GM12878 (cell line): ENCODE results near the gene CDK5R1. TPM values are rescaled to one million over a fixed set of nuclear protein-coding genes. Genes with fewer than 3 reads are reported as not detected.

Source experiments
- ATAC-seq: fragments of 200-7000 bp; cut with Tn5 transposase; 3 replicates; pipeline ENCODE4 v1.9.1; 2020; ENCODE audit warnings: mild to moderate bottlenecking, moderate library complexity
- BruUV-seq: library from RNA; stranded (reverse); fragments of 400-500 nt; replicated peaks from 2 replicates; lab custom pipeline; 2021; lab: Mats Ljungman, UMichigan
- CTCF ChIA-PET: fragments of 300-600 bp; sonication (Branson Sonifier 250); formaldehyde crosslinking; extraction: SDS; loops from one replicate; lab custom pipeline; 2021; ENCODE audit warnings: inconsistent platforms; lab: Yijun Ruan, JAX
- POLR2A ChIA-PET: fragments of 350-600 bp; formaldehyde crosslinking; extraction: SDS; loops from one replicate; lab custom pipeline; 2021; ENCODE audit warnings: inconsistent platforms; lab: Charles Lee
- RAD21 ChIA-PET: fragments of 300-600 bp; sonication (Branson Sonifier 250); formaldehyde crosslinking; loops from one replicate; lab custom pipeline; 2023; ENCODE audit warnings: antibody characterized with exemption; ENCODE audit not compliant: unreplicated experiment; lab: Charles Lee
- SMC1A ChIA-PET: fragments of 300-600 bp; sonication (Branson Sonifier 250); formaldehyde crosslinking; loops from one replicate; lab custom pipeline; 2023; ENCODE audit not compliant: unreplicated experiment, uncharacterized antibody; lab: Charles Lee
- DNase-seq: peaks from one replicate; pipeline ENCODE4 v3.0.0-alpha.2; 2011; ENCODE audit warnings: low read depth, low spot score
- FAIRE-seq: peaks from 3 replicates; lab custom pipeline; 2011; peaks lifted over from hg19 to GRCh38; lab: Jason Lieb, UNC
- H2AFZ ChIP-seq: 2 replicates; pipeline ENCODE4 v1.6.0; 2011; ENCODE audit warnings: low read depth, low read length, control low read depth; ENCODE audit not compliant: control insufficient read depth
- H3K27ac ChIP-seq: 2 replicates; pipeline ENCODE4 v1.5.1; 2011; ENCODE audit warnings: control low read depth; ENCODE audit not compliant: control insufficient read depth, insufficient read depth
- H3K27me3 ChIP-seq, 2 experiments: replicated peaks in 1 of 2; 2 replicates each; pipeline versions ENCODE4 v1.6.0 to v1.6.1; 2011; ENCODE audit warnings: low read length in 1 of 2; ENCODE audit not compliant: control insufficient read depth in 2 of 2, insufficient read depth in 2 of 2
- H3K36me3 ChIP-seq, 2 experiments: 2 replicates each; pipeline ENCODE4 v1.5.1; 2011; ENCODE audit warnings: low read length in 1 of 2; ENCODE audit not compliant: control insufficient read depth in 2 of 2, insufficient read depth in 2 of 2
- H3K4me1 ChIP-seq: 2 replicates; pipeline ENCODE4 v1.6.1; 2011; ENCODE audit warnings: mild to moderate bottlenecking, low read length, moderate library complexity, mixed read lengths; ENCODE audit not compliant: control insufficient read depth, insufficient read depth
- H3K4me2 ChIP-seq: 2 replicates; pipeline ENCODE4 v1.6.0; 2011; ENCODE audit warnings: control low read depth; ENCODE audit not compliant: control insufficient read depth, insufficient read depth
- H3K4me3 ChIP-seq: fragments of 200-600 bp; sonication (generic); 2 replicates; pipeline ENCODE4 v1.5.1; 2016
- H3K79me2 ChIP-seq: 2 replicates; pipeline ENCODE4 v1.6.0; 2011; ENCODE audit warnings: low read length; ENCODE audit not compliant: control insufficient read depth, insufficient read depth
- H3K9ac ChIP-seq: 2 replicates; pipeline ENCODE4 v1.8.0; 2011; ENCODE audit warnings: low read length, control low read depth, mixed read lengths; ENCODE audit not compliant: control insufficient read depth, insufficient read depth
- H3K9me3 ChIP-seq: replicated peaks from 3 replicates; pipeline ENCODE4 v1.5.1; 2011; ENCODE audit warnings: mild to moderate bottlenecking, low read length; ENCODE audit not compliant: control insufficient read depth, insufficient read depth
- H4K20me1 ChIP-seq: 2 replicates; pipeline ENCODE4 v1.6.0; 2011; ENCODE audit not compliant: control insufficient read depth, insufficient read depth
- CBX3 ChIP-seq: fragments of 200-600 bp; sonication (generic); IDR thresholded peaks from 2 replicates; pipeline ENCODE4 v1.6.1; 2016; ENCODE audit warnings: low read depth, borderline replicate concordance
- ETV6 ChIP-seq, 2 experiments: fragments of 450-650 bp in 1 of 2; IDR thresholded peaks in 1 of 2; conservative IDR thresholded peaks in 1 of 2; 2 replicates each; pipeline ENCODE4 v1.6.1; 2014; ENCODE audit warnings: antibody characterized with exemption in 1 of 2, borderline replicate concordance in 1 of 2, low read depth in 1 of 2, mild to moderate bottlenecking in 1 of 2, moderate library complexity in 1 of 2
- IKZF1 ChIP-seq: fragments of 450-650 bp; conservative IDR thresholded peaks from 2 replicates; pipeline ENCODE4 v1.6.1; 2017; ENCODE audit warnings: antibody characterized with exemption, mild to moderate bottlenecking
- IKZF2 ChIP-seq, 2 experiments: fragments of 450-650 bp; IDR thresholded peaks; 2 replicates each; pipeline ENCODE4 v1.6.1; 2017; ENCODE audit warnings: mild to moderate bottlenecking in 2 of 2, moderate library complexity in 2 of 2
- SPI1 ChIP-seq: IDR thresholded peaks from 2 replicates; pipeline ENCODE4 v1.6.1; 2011; ENCODE audit warnings: low read depth, mild to moderate bottlenecking, low read length, moderate library complexity, borderline replicate concordance; ENCODE audit not compliant: insufficient read depth
- ZNF687 ChIP-seq: fragments of 450-650 bp; IDR thresholded peaks from 2 replicates; pipeline ENCODE4 v1.6.1; 2017; ENCODE audit warnings: mild to moderate bottlenecking, moderate library complexity
- WGBS: methylation state at CpG from one replicate; pipeline ENCODE4 v1.1.6; 2016; ENCODE audit warnings: low lambda C conversion rate; ENCODE audit not compliant: insufficient replicate concordance, insufficient coverage; ENCODE audit errors: missing lambda C conversion rate; 5-methylcytosine and 5-hydroxymethylcytosine counted together
- in situ Hi-C: fragments of 300-500 bp; cut with MboI; formaldehyde crosslinking; loops from 9 replicates; pipeline ENCODE4 v1.14.3; 2018; ENCODE audit warnings: mixed read lengths
- intact Hi-C: fragments of 100-400 bp; cut with micrococcal nuclease; formaldehyde crosslinking; loops from one replicate; pipeline ENCODE4 v1.14.2; 2022; ENCODE audit not compliant: unreplicated experiment
- polyA plus RNA-seq, 11 experiments: library from polyadenylated mRNA; depleted of rRNA in 4 of 11; unstranded in 6 of 11; stranded (reverse) in 5 of 11; fragments of >200 nt; fragmentation: Nextera tagmentation in 4 of 11; fragmentation: Illumina TruSeq in 1 of 11; extraction: Ambion mirVana in 4 of 11; extraction: Trizol in 1 of 11; gene quantifications; 1 replicate in 1 of 11; 2 replicates in 10 of 11; pipeline versions ENCODE4 v1.2.1 to v1.2.3, GENCODE V29; 2011 to 2016; ENCODE audit warnings: inconsistent platforms in 2 of 11, missing spikeins in 2 of 11, low read depth in 1 of 11
- total RNA-seq, 4 experiments: library from RNA; depleted of rRNA in 3 of 4; stranded (reverse); fragments of >200 nt in 3 of 4; fragmentation: Illumina TruSeq in 1 of 4; extraction: Trizol in 1 of 4; gene quantifications; 2 replicates each; pipeline versions ENCODE4 v1.2.1 to v1.2.3, GENCODE V29; 2013 to 2021

CDK5R1 gene
- total and polyA plus RNA-seq, 10 of the 15 experiments (the other 5 are each of a cell fraction or from before 2014, with no cell fraction given): 1.1 to 28.3 (median 12.2) TPM

GRCh38 chr17:32492648-32493289 is 6.0 kb downstream of the CDK5R1 start:
- 0 out of 4 replicates have a peak, but pooled peaks of 1 of the 2 experiments have one; percentile 29 for TF ChIP-seq ETV6 (conservative IDR thresholded peaks at IDR 0.05 in 1 of 2, IDR thresholded peaks at IDR 0.05 in 1 of 2; ENCODE audit: borderline replicate concordance in 1 of 2, low read depth in 1 of 2)
- TF ChIP-seq ZNF687: 0 out of 2 replicates have a peak, but pooled peaks have one; percentile 49
- TF ChIP-seq IKZF2 (IDR thresholded peaks at IDR 0.05): 0 out of 4 replicates have a peak, but pooled peaks have one; percentile 23 to 36
- TF ChIP-seq CBX3: no peak
- 0 out of 2 replicates have a peak, but pooled peaks have one; percentile 27 for TF ChIP-seq SPI1
- peak; percentile 40; the same call in 1 of the 2 replicates for TF ChIP-seq IKZF1
- in situ Hi-C loops: no loop called here
- Histone ChIP-seq H2AFZ (no peak overlapping the region), H3K4me3 (no peak overlapping the region), H3K79me2 (peaks cover 45% of the 10 kb centered on the region), H3K36me3 (peaks cover 10 to 15% of the 10 kb centered on the region in 2 experiments; a peak in 3 of 4 replicates), H3K27ac (peak overlapping the region; percentile 81), H4K20me1 (no peaks in the 10 kb centered on the region), H3K4me1 (peaks cover 35% of the 10 kb centered on the region), H3K9me3 (no peaks in the 10 kb centered on the region), H3K4me2 (peak overlapping the region; percentile 27), H3K27me3 (no peaks in the 10 kb centered on the region), H3K9ac (peak overlapping the region; percentile 79)
- ChIA-PET POLR2A (interaction anchor here (1.6 to 12.5 kb wide), 5 partner anchors 8 to 67 kb away, joined by 5 to 308 read pairs (median 18); no protein-coding TSS in a partner anchor), RAD21 (interaction anchor here (1.0 to 16.4 kb wide), 7 partner anchors 11 to 75 kb away, joined by 3 to 543 read pairs (median 5); no protein-coding TSS in a partner anchor), SMC1A (interaction anchor here (0.7 to 11.9 kb wide), 9 partner anchors 8 to 82 kb away, joined by 3 to 286 read pairs (median 16); no protein-coding TSS in a partner anchor), CTCF (interaction anchor here (0.7 to 7.0 kb wide), 8 partner anchors 8 to 77 kb away, joined by 3 to 83 read pairs (median 8); no protein-coding TSS in a partner anchor)
- FAIRE-seq: no peak
- no peak for DNase-seq
- intact Hi-C loops: loop anchor here (1.0 kb wide), 2 partner anchors 11 to 31 kb away; no protein-coding TSS in a partner anchor
- ATAC-seq: no peak
- WGBS: 79% methylated on average over 7 of the region's 7 CpGs
- no TSS peak for BruUV-seq
